Esophagus squamous epithelium (tissue), 5 donors: ENCODE data around the gene FLVCR1. TPM values are rescaled to one million over a fixed set of nuclear protein-coding genes. Genes with fewer than 3 reads are reported as not detected.

Experiments
- DNase-seq: peaks from one replicate; lab custom pipeline; 2025; lab: John Stamatoyannopoulos, UW
- H3K27ac ChIP-seq, 4 donors: fragments of 200-600 bp; sonication (generic); one replicate each; pipeline ENCODE4 v1.5.1; 2016 to 2019; ENCODE audit warnings: mild to moderate bottlenecking in 1 of 4
- H3K27me3 ChIP-seq, 4 donors: fragments of 200-600 bp; sonication (generic); 1 replicate in 3 of 4; 2 replicates in 1 of 4; pipeline versions ENCODE4 v1.5.1 to v1.6.0; 2017 to 2021; ENCODE audit warnings: antibody characterized with exemption in 1 of 4
- H3K36me3 ChIP-seq, 3 donors: fragments of 200-600 bp; sonication (generic); one replicate each; pipeline ENCODE4 v1.5.1; 2016 to 2019
- H3K4me1 ChIP-seq, 3 donors: fragments of 200-600 bp; sonication (generic); one replicate each; pipeline ENCODE4 v1.5.1; 2017 to 2019
- H3K4me3 ChIP-seq, 4 donors: fragments of 200-600 bp; sonication (generic); 1 replicate in 3 of 4; 2 replicates in 1 of 4; pipeline ENCODE4 v1.5.1; 2016 to 2019; ENCODE audit warnings: mild to moderate bottlenecking in 2 of 4, moderate library complexity in 1 of 4
- H3K9me3 ChIP-seq, 3 donors: fragments of 200-600 bp; sonication (generic); one replicate each; pipeline ENCODE4 v1.5.1; 2016 to 2019
- CTCF ChIP-seq, 6 experiments: fragments of 450-650 bp in 4 of 6; fragments of 200-600 bp in 2 of 6; sonication (generic) in 2 of 6; IDR thresholded peaks; one replicate each; pipeline ENCODE4 v1.5.1; 2016 to 2019; ENCODE audit warnings: antibody characterized with exemption in 6 of 6, mild to moderate bottlenecking in 4 of 6, moderate library complexity in 4 of 6
- POLR2A ChIP-seq, 4 donors: fragments of 450-650 bp; IDR thresholded peaks; one replicate each; pipeline ENCODE4 v1.6.1; 2017; ENCODE audit warnings: antibody characterized with exemption in 4 of 4, mild to moderate bottlenecking in 4 of 4, moderate library complexity in 3 of 4
- WGBS, 2 donors: methylation state at CpG; one replicate each; pipeline ENCODE4 v1.1.5; 2018; 5-methylcytosine and 5-hydroxymethylcytosine counted together
- intact Hi-C: fragments of 100-400 bp; cut with DNase I; formaldehyde crosslinking; loops from one replicate; pipeline ENCODE4 v1.15.0; 2022
- total RNA-seq, 4 donors: library from RNA; depleted of rRNA; stranded (reverse); fragments of >200 nt; gene quantifications; one replicate each; pipeline ENCODE4 v1.1.0, GENCODE V29; 2016
- donor health status: DM: yes; HTN: yes; CAD: no.

Gene FLVCR1
- 1 to 10 TPM; 2.4 to 8.0 (median 4.3) TPM for total RNA-seq

DNA sequence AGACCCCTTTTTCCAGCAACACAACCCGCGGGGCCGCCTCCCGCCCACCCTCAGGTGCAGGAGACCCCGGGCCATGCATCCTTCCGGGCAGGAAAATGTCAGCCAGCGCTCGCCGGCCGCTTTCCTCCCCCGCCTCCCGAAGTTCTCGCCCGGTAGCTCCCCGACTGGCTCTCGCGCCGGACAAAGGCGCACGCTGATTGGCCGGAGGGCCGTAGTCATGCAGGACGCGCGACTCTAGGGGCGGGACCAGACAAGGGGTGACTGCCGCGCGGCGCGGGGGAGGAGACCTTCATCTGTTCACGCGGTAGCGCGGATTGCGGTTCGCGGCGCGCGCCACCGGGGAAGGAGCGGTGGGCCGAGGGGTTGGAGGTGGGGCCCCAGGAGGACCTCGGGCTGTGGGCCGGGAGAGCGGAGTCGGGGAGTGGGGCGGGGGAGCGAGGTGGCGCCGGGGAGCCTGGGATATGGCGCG, at the start of gene FLVCR1:
Gene FLVCR1 (plus strand): TSS at position 284 of the 469 bp plus-strand sequence. CDS start 178 bp downstream, at position 462.
- no CpG with 5 or more reads among the region's 54 CpGs for WGBS, 2 donors
- Histone ChIP-seq H3K4me3 (peak within 1 kb of the TSS; percentile 89 to 99 (median 98)), H3K4me1 (peaks cover 4 to 39% (median 23%) of the 10 kb centered on the region in 3 donors), H3K36me3 (no peaks in the 10 kb centered on the region), H3K9me3 (no peaks in the 10 kb centered on the region), H3K27me3 (no peaks in the 10 kb centered on the region), H3K27ac (peak within 1 kb of the TSS; percentile 88 to 96 (median 92))
- DNase-seq = peak; percentile 88
- intact Hi-C loops = no loop called here
- peak in 3 of 4 donors; percentile 39 to 77 (median 59) for TF ChIP-seq POLR2A (IDR thresholded peaks at IDR 0.05)
- TF ChIP-seq CTCF (IDR thresholded peaks at IDR 0.05) = no peak

DNA sequence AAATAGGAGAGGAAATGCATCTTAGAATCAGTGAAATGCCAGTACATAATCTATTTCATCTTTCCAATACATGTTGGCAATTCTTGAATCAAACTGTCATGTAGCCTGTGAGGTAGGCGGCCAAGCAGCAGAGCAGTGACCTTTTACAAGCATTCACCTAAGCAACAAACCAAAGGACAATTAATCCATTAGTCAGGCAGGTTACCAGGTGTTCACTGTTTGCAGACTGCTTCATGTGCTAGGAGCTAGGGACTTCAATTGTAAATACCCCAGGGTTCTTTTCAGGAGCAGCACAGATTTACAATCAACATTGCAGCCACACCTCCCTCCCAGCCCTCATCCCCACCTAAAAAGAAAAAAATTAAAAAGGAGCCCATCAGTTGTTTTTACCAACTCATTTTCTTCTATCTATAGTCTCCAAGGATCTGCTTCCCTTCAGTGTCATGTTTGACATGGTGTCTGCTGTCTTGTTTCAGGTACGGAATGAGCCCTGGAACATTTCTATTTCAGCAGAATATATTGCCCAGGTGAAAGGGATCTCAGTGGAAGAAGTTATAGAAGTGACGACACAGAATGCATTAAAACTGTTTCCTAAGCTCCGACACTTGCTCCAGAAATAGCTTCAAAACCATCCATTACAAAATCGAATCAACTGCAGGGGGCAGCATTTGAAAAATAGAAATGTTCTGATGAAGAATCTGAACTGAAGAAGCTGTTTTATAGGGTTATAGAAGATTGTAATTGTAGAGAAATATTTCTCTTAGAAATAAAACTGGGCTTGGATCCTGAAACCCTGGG, 43.3 kb upstream of the FLVCR1 start:
- WGBS, 2 donors = 50 to 65% methylated on average over 5 of the region's 5 CpGs
- intact Hi-C loops = no loop called here
- Histone ChIP-seq H3K4me1 (peaks cover 0 to 7% (median 0%) of the 10 kb centered on the region in 3 donors), H3K36me3 (peaks cover 0 to 18% (median 0%) of the 10 kb centered on the region in 3 donors), H3K4me3 (no peak overlapping the region), H3K27ac (no peak overlapping the region), H3K27me3 (no peaks in the 10 kb centered on the region), H3K9me3 (no peaks in the 10 kb centered on the region)
- DNase-seq = no peak
- TF ChIP-seq CTCF (IDR thresholded peaks at IDR 0.05) (peak in 4 of 6 experiments; percentile 4 to 43 (median 24)), POLR2A (IDR thresholded peaks at IDR 0.05) (no peak)

DNA sequence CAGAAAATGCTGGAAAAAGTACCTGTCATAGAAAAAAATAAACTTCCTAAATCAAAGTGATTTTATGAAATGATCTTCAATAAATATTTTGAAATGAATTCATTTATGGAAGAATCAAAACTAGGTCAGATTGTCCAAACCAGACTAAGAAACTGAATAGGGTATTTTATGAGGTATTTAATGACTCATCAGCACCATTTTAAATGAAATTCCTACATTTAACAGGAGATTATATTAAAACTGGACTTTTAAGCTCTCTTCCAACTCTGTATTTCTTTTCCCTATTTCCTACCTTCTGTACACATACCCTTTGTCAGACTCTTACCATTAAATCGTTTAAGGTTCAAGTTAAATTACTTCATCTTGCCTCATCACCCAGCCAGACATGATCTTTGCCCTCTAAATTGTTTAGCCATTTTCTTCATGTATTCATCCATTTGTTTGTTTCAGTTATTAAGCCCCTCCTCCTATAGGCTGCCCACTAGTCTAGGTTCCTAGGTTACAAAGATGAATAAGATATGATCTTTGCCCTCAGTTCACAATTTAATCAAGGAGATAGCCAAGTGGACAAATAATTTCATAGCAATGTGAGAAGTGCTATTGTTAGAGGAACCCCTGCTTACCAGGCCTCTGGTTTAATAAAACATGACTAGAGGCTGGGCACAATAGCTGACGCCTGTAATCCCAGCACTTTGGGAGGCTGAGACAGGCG, 41.4 kb upstream of the FLVCR1 start:
- no peak for TF ChIP-seq POLR2A (IDR thresholded peaks at IDR 0.05)
- no peak for TF ChIP-seq CTCF (IDR thresholded peaks at IDR 0.05)
- DNase-seq = no peak
- no peaks in the 10 kb centered on the region for H3K27me3 ChIP-seq
- peaks cover 0 to 15% (median 0%) of the 10 kb centered on the region in 3 donors for H3K4me1 ChIP-seq
- WGBS, 2 donors = 71 to 75% methylated on average over 3 of the region's 3 CpGs
- intact Hi-C loops = no loop called here
- no peaks in the 10 kb centered on the region for H3K9me3 ChIP-seq
- H3K27ac ChIP-seq = no peak overlapping the region
- H3K4me3 ChIP-seq = no peak overlapping the region
- peaks cover 0 to 14% (median 0%) of the 10 kb centered on the region in 3 donors for H3K36me3 ChIP-seq

DNA sequence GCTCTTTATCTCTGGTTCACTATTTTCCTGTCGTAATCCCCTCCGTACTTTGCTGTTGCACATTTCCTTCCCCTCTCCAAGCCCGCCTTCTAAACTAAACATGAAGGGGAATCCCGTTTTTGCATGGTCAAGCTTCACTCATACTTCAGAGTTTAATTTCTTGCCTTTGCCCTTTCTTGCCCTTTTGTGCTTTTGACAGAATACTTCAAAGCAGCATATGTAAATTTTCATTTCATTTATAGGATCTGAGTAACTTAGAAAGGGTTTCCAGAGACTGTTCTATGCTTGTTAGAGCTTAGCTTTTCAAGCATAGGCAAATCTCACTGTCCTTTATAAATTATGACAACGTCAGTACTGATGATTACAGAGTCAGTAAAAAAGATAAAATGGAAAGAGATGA, 38.3 kb upstream of the FLVCR1 start:
- H3K27ac ChIP-seq = no peak overlapping the region
- intact Hi-C loops = no loop called here
- H3K27me3 ChIP-seq = no peaks in the 10 kb centered on the region
- WGBS, 2 donors = 7 to 17% methylated on average over 5 of the region's 5 CpGs
- no peak for DNase-seq
- H3K9me3 ChIP-seq = peaks cover 0 to 1% (median under 1%) of the 10 kb centered on the region in 3 donors
- TF ChIP-seq CTCF (IDR thresholded peaks at IDR 0.05) = no peak
- TF ChIP-seq POLR2A (IDR thresholded peaks at IDR 0.05) = no peak
- peaks cover 0 to 15% (median 0%) of the 10 kb centered on the region in 3 donors for H3K4me1 ChIP-seq
- H3K4me3 ChIP-seq = no peak overlapping the region
- no peaks in the 10 kb centered on the region for H3K36me3 ChIP-seq
